Measurements from ENCODE around the gene FOXP1. TPM values are rescaled to one million over a fixed set of nuclear protein-coding genes. Genes with fewer than 3 reads are reported as not detected.

The FOXP1 gene
- total RNA-seq, 1 experiment from 2014 or later = 75.3 TPM

DNA sequence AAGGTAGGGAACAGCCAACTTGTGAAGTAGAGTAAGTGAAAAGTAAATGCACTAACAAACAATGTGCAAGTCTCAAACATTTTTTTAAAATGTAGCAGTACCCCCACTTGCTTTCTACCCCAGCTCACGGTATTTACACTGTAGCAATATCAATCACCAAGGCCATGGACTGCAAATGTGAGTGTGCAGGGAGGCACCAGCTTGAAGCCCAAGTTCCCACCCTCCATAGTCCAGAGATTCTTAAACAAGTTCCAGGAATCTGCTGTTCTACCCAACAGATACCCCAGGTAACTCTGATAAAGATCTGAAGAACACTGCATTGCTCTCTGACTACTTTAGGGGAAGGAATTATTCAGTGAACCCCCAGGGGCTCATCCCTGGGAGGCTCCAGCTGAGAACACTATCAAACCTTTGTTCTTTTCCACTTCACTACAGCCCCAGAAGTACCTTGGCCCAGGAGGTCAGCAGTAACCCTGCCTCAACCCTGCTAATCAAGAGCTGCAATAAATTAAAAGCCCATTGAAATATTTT, 86.1 kb downstream of the FOXP1 start:
- H3K4ac ChIP-seq (ENCODE audit: low read depth, low read length) = no peak overlapping the region
- peak overlapping the region; percentile 33 for H3K9ac ChIP-seq (ENCODE audit: extremely low read depth, insufficient read length, low read length)
- H2BK5ac ChIP-seq (ENCODE audit: insufficient read length, low read length) = peak overlapping the region; percentile 88
- H2BK20ac ChIP-seq (ENCODE audit: low read depth, low read length, poor library complexity, severe bottlenecking) = peak overlapping the region; percentile 91
- H3K18ac ChIP-seq (ENCODE audit: insufficient read length, low read depth, low read length) = peak overlapping the region; percentile 84
- peaks cover 2% of the 10 kb centered on the region; the same call in 1 of the 2 replicates for H3K79me2 ChIP-seq (ENCODE audit: insufficient read depth, low read length)
- H2AFZ ChIP-seq (ENCODE audit: low read length) = no peak overlapping the region
- H3K14ac ChIP-seq (ENCODE audit: insufficient read depth, low read length) = 0 out of 2 replicates have a peak overlapping the region, but pooled peaks have one; percentile 79
- H3T11ph ChIP-seq (ENCODE audit: low read length) = no peak overlapping the region
- no peaks in the 10 kb centered on the region for H3K9me3 ChIP-seq (ENCODE audit: control insufficient read depth, low read depth, low read length)
- Mint-ChIP-seq H3K27me3 (ENCODE audit: low read depth) (no peaks in the 10 kb centered on the region), H3K9me3 (peaks cover 0 to 2% of the 10 kb centered on the region in 2 experiments; a peak in 1 of 5 replicates), H3K4me1 (peaks cover 51 to 59% of the 10 kb centered on the region in 2 experiments), H3K36me3 (ENCODE audit: insufficient read depth in 1 of 3, low read depth in 3 of 3) (peaks cover 4 to 11% (median 8%) of the 10 kb centered on the region in 3 experiments), H3K27ac (peak overlapping the region; percentile 89 to 98 (median 96)), H3K4me3 (peak overlapping the region in 1 of 2 experiments; percentile 38; a peak in 3 of 5 replicates)
- H3K27me3 ChIP-seq (ENCODE audit: insufficient read depth, low read length) = no peaks in the 10 kb centered on the region
- H3K56ac ChIP-seq (ENCODE audit: insufficient read length, low read depth, low read length) = no peak overlapping the region
- DNase-seq = peak; percentile 41
- no peaks in the 10 kb centered on the region for H3K23me2 ChIP-seq (ENCODE audit: insufficient read length, low read depth, low read length, poor library complexity, severe bottlenecking)
- no CpG with 5 or more reads among the region's 1 CpG for whole genome bisulfite sequencing (ENCODE audit: extremely low coverage, insufficient read length, low lambda C conversion rate)
- H3K4me2 ChIP-seq (ENCODE audit: insufficient read depth, insufficient read length, low read length) = peak overlapping the region; percentile 36
- H2BK12ac ChIP-seq (ENCODE audit: insufficient read length, low read depth, low read length) = peak overlapping the region; percentile 97
- H3K4me1 ChIP-seq (ENCODE audit: insufficient read depth, low read length) = peaks cover 24% of the 10 kb centered on the region; the same call in 1 of the 2 replicates
- H3K27ac ChIP-seq (ENCODE audit: insufficient read length, low read depth, low read length) = peak overlapping the region; percentile 98
- peak overlapping the region; percentile 88 for H4K5ac ChIP-seq (ENCODE audit: insufficient read length, low read depth, low read length)
- TF ChIP-seq, protein P1, sequence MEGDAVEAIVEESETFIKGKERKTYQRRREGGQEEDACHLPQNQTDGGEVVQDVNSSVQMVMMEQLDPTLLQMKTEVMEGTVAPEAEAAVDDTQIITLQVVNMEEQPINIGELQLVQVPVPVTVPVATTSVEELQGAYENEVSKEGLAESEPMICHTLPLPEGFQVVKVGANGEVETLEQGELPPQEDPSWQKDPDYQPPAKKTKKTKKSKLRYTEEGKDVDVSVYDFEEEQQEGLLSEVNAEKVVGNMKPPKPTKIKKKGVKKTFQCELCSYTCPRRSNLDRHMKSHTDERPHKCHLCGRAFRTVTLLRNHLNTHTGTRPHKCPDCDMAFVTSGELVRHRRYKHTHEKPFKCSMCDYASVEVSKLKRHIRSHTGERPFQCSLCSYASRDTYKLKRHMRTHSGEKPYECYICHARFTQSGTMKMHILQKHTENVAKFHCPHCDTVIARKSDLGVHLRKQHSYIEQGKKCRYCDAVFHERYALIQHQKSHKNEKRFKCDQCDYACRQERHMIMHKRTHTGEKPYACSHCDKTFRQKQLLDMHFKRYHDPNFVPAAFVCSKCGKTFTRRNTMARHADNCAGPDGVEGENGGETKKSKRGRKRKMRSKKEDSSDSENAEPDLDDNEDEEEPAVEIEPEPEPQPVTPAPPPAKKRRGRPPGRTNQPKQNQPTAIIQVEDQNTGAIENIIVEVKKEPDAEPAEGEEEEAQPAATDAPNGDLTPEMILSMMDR (conservative IDR thresholded peaks at IDR 0.05) = no peak
- H3K23ac ChIP-seq (ENCODE audit: insufficient read length, low read depth, low read length) = no peak overlapping the region
- H3K79me1 ChIP-seq (ENCODE audit: insufficient read depth, low read depth, low read length, poor library complexity, severe bottlenecking) = no peaks in the 10 kb centered on the region
- H4K91ac ChIP-seq (ENCODE audit: insufficient read length, low read depth, low read length) = peak overlapping the region; percentile 78
- H4K8ac ChIP-seq (replicated peaks; ENCODE audit: insufficient read length, low read depth, low read length) = no peak overlapping the region
- H2BK120ac ChIP-seq (ENCODE audit: low read depth, low read length, poor library complexity, severe bottlenecking) = peak overlapping the region; percentile 39
- no peaks in the 10 kb centered on the region for H4K20me1 ChIP-seq (ENCODE audit: control insufficient read depth, insufficient read depth, insufficient read length)
- H2BK15ac ChIP-seq (ENCODE audit: low read depth, low read length) = no peak overlapping the region
- peak overlapping the region; percentile 98 for H2AK5ac ChIP-seq (ENCODE audit: insufficient read length, low read length)

All from H9 (cell line).